ENCODE results near the gene RELL2. TPM values are rescaled to one million over a fixed set of nuclear protein-coding genes. Genes with fewer than 3 reads are reported as not detected.

The RELL2 gene
- total and polyA plus RNA-seq, 2 experiments from 2014 or later = 16.9 to 17.3 TPM

- peak overlapping the region; percentile 99 for H3K4me2 ChIP-seq
- DNase-seq (ENCODE audit: low spot score) = no peak
- H4K20me1 ChIP-seq (ENCODE audit: insufficient read depth, poor library complexity, severe bottlenecking) = peaks cover 10% of the 10 kb centered on the region
- peak overlapping the region; percentile 90 for H3K27ac ChIP-seq
- no peaks in the 10 kb centered on the region for H3K27me3 ChIP-seq
- H3K4me1 ChIP-seq (ENCODE audit: insufficient read depth) = peaks cover 19% of the 10 kb centered on the region
- H3K4me3 ChIP-seq = peak overlapping the region; percentile 70
- 65% methylated on average over 7 of the region's 7 CpGs for WGBS (ENCODE audit: low lambda C conversion rate, missing lambda C conversion rate)
- H3K36me3 ChIP-seq (replicated peaks; ENCODE audit: insufficient read depth, low read depth) = no peaks in the 10 kb centered on the region
- H3K79me2 ChIP-seq = peaks cover 58% of the 10 kb centered on the region
- no peaks in the 10 kb centered on the region for H3K9me2 ChIP-seq (replicated peaks; ENCODE audit: insufficient read depth)
- H3K9me3 ChIP-seq (ENCODE audit: low read depth) = no peaks in the 10 kb centered on the region
- H2AFZ ChIP-seq = peak overlapping the region; percentile 97
- TF ChIP-seq, protein P1, sequence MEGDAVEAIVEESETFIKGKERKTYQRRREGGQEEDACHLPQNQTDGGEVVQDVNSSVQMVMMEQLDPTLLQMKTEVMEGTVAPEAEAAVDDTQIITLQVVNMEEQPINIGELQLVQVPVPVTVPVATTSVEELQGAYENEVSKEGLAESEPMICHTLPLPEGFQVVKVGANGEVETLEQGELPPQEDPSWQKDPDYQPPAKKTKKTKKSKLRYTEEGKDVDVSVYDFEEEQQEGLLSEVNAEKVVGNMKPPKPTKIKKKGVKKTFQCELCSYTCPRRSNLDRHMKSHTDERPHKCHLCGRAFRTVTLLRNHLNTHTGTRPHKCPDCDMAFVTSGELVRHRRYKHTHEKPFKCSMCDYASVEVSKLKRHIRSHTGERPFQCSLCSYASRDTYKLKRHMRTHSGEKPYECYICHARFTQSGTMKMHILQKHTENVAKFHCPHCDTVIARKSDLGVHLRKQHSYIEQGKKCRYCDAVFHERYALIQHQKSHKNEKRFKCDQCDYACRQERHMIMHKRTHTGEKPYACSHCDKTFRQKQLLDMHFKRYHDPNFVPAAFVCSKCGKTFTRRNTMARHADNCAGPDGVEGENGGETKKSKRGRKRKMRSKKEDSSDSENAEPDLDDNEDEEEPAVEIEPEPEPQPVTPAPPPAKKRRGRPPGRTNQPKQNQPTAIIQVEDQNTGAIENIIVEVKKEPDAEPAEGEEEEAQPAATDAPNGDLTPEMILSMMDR (IDR thresholded peaks at IDR 0.05; ENCODE audit: poor library complexity) = no peak
- TF ChIP-seq EZH2 (IDR thresholded peaks at IDR 0.05; ENCODE audit: borderline replicate concordance) (no peak), EZH2phosphoT487 (IDR thresholded peaks at IDR 0.05; ENCODE audit: low read depth, severe bottlenecking, unreplicated experiment) (no peak)
Observed at GRCh38 chr5:141635646-141636045, 1.2 kb upstream of the RELL2 start.

DNA sequence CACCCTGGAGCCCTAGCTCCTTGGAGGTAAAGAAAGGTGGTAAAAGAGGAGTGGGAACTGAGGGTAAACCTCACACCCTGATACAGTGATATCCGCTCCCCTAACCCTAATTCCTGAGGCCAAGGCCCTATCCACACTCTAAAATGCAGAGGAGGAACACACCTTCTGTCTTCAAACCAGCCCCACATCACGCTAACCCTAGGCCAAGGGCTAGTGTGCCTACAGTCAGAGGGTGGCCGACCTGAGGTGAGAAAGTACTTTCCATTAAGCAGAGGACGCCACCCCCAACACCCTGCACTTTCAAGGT lies 738 bp upstream of the RELL2 start:
- WGBS (ENCODE audit: low lambda C conversion rate, missing lambda C conversion rate) = 6% methylated on average over 3 of the region's 4 CpGs

DNA sequence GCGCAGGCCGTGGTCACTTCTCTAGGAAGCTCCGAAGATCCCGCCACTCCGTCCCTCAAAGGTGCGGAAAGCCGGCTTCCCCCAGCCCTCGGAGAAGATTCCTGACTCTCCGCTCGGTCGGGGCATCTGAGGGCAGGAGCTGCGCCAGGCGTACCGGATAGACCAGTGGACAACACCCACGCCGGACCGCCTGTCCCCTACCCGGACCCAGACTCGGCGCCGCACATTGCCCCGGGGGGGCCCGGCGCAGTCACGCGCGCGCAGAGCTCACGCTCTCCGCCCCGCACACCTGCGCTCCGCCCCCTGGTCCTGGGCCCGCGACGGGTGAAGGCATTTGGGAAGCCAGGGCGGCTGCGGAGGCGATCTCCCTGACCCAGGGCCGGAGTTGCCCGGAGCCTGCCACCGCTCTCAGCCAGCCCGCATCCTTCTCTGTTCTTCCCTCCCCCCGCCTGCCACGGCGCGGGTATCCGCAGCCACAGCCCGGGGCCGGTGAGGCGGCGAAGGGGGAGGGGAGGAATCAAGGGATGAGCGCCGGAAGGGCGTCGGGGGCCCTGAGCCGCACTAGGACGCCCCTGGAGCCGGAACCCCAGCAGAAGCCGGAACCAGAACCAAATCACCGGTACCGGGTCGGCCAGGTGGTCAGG lies 448 bp downstream of the RELL2 start:
- peak overlapping the region; percentile 78 for H3K27ac ChIP-seq
- WGBS (ENCODE audit: low lambda C conversion rate, missing lambda C conversion rate) = 2% methylated on average over 52 of the region's 63 CpGs
- H3K9me2 ChIP-seq (replicated peaks; ENCODE audit: insufficient read depth) = no peaks in the 10 kb centered on the region
- peaks cover 10% of the 10 kb centered on the region for H4K20me1 ChIP-seq (ENCODE audit: insufficient read depth, poor library complexity, severe bottlenecking)
- TF ChIP-seq, protein P1 (IDR thresholded peaks at IDR 0.05; ENCODE audit: poor library complexity) = no peak
- H3K79me2 ChIP-seq = peaks cover 43% of the 10 kb centered on the region
- peak overlapping the region; percentile 54 for H3K4me3 ChIP-seq
- H3K9me3 ChIP-seq (ENCODE audit: low read depth) = no peaks in the 10 kb centered on the region
- no peaks in the 10 kb centered on the region for H3K36me3 ChIP-seq (replicated peaks; ENCODE audit: insufficient read depth, low read depth)
- no peaks in the 10 kb centered on the region for H3K27me3 ChIP-seq
- H3K4me2 ChIP-seq = peak overlapping the region; percentile 99
- DNase-seq (ENCODE audit: low spot score) = no peak
- H2AFZ ChIP-seq = peak overlapping the region; percentile 94
- H3K4me1 ChIP-seq (ENCODE audit: insufficient read depth) = peaks cover 19% of the 10 kb centered on the region

More for the DNA sequence above, 738 bp upstream of the RELL2 start:
- Histone ChIP-seq H3K9me2 (replicated peaks; ENCODE audit: insufficient read depth) (no peaks in the 10 kb centered on the region), H3K9me3 (ENCODE audit: low read depth) (no peaks in the 10 kb centered on the region), H2AFZ (peak overlapping the region; percentile 97), H3K79me2 (peaks cover 55% of the 10 kb centered on the region), H3K27me3 (no peaks in the 10 kb centered on the region), H3K27ac (peak overlapping the region; percentile 90), H4K20me1 (ENCODE audit: insufficient read depth, poor library complexity, severe bottlenecking) (peaks cover 10% of the 10 kb centered on the region), H3K4me2 (peak overlapping the region; percentile 99), H3K36me3 (replicated peaks; ENCODE audit: insufficient read depth, low read depth) (no peaks in the 10 kb centered on the region), H3K4me3 (peak overlapping the region; percentile 70), H3K4me1 (ENCODE audit: insufficient read depth) (peaks cover 19% of the 10 kb centered on the region)
- TF ChIP-seq EZH2phosphoT487 (IDR thresholded peaks at IDR 0.05; ENCODE audit: low read depth, severe bottlenecking, unreplicated experiment) = no peak
- TF ChIP-seq, protein P1 (IDR thresholded peaks at IDR 0.05; ENCODE audit: poor library complexity) = no peak
- no peak for TF ChIP-seq EZH2 (IDR thresholded peaks at IDR 0.05; ENCODE audit: borderline replicate concordance)
- DNase-seq (ENCODE audit: low spot score) = no peak

Measured in hepatocyte (in vitro differentiated cells).